ENCODE measurements around the gene SKA2.

GRCh38 chr17:59186850-59187249 is 31.9 kb upstream of the SKA2 start:
- TF ChIP-seq POLR2A (IDR thresholded peaks at IDR 0.05) (no peak), CTCF (IDR thresholded peaks at IDR 0.05) (no peak), EP300 (IDR thresholded peaks at IDR 0.05) (no peak)

All from tibial nerve (tissue), 4 donors.